ENCODE measurements around the gene DOK3.

The DOK3 gene

DNA sequence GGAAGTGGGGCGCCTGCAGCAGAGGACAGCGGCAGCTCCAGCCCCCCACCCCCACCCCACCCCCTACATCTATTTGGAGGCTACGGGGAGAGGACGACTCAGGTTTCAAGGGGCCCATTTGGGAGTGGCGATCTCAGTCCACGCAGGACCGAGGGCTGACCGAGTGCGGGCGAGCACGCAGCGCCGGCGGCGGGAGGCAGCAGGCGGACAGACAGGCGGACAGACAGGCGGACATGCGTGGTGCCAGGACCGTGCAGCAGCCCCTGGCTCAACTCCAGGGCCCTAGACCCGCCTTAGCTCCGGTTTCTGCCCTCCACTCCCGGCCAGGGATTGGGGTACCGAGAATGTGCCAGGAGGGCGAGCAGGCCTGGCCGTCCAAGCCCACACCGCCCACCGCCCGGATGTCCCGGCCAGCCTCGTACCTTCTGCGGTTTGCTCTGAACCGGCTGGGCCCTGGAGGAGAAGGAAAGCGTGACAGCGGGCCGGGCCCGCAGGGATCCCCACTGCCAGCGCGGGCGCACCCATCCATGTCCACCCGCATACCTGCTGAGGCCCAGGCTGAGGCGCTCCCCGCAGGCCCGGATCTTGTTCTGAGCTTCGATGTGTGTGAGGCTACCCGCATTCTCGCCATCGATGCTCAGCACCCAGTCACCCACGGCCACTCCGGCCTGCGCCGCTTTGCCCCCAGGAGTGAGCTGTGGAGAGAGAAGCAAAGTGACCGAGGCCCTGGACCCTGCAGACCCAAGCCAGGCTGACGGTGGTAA is 17.5 kb downstream of the DOK3 start:
- TF ChIP-seq OSR1 (CRISPR knock-in tag; IDR thresholded peaks at IDR 0.05), result no peak
- no peak for TF ChIP-seq ZNF8 (CRISPR knock-in tag; IDR thresholded peaks at IDR 0.05)
- TF ChIP-seq SNAI2 (CRISPR knock-in tag; IDR thresholded peaks at IDR 0.05), result no peak
- no peak for TF ChIP-seq ZC3H10 (CRISPR knock-in tag; IDR thresholded peaks at IDR 0.05)
- TF ChIP-seq GLIS3 (CRISPR knock-in tag; IDR thresholded peaks at IDR 0.05), result no peak
- TF ChIP-seq ZNF565 (CRISPR knock-in tag; conservative IDR thresholded peaks at IDR 0.05; ENCODE audit: low read depth), result no peak
- no peak for TF ChIP-seq ZFP3 (CRISPR knock-in tag; IDR thresholded peaks at IDR 0.05)
- TF ChIP-seq BACH2 (CRISPR knock-in tag; IDR thresholded peaks at IDR 0.05; ENCODE audit: borderline replicate concordance), result no peak
- TF ChIP-seq, protein P1, sequence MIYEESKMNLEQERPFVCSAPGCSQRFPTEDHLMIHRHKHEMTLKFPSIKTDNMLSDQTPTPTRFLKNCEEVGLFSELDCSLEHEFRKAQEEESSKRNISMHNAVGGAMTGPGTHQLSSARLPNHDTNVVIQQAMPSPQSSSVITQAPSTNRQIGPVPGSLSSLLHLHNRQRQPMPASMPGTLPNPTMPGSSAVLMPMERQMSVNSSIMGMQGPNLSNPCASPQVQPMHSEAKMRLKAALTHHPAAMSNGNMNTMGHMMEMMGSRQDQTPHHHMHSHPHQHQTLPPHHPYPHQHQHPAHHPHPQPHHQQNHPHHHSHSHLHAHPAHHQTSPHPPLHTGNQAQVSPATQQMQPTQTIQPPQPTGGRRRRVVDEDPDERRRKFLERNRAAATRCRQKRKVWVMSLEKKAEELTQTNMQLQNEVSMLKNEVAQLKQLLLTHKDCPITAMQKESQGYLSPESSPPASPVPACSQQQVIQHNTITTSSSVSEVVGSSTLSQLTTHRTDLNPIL (CRISPR knock-in tag; IDR thresholded peaks at IDR 0.05; ENCODE audit: low read depth), result no peak
- TF ChIP-seq TCF4 (CRISPR knock-in tag; IDR thresholded peaks at IDR 0.05; ENCODE audit: borderline replicate concordance), result no peak
- TF ChIP-seq, protein P2, sequence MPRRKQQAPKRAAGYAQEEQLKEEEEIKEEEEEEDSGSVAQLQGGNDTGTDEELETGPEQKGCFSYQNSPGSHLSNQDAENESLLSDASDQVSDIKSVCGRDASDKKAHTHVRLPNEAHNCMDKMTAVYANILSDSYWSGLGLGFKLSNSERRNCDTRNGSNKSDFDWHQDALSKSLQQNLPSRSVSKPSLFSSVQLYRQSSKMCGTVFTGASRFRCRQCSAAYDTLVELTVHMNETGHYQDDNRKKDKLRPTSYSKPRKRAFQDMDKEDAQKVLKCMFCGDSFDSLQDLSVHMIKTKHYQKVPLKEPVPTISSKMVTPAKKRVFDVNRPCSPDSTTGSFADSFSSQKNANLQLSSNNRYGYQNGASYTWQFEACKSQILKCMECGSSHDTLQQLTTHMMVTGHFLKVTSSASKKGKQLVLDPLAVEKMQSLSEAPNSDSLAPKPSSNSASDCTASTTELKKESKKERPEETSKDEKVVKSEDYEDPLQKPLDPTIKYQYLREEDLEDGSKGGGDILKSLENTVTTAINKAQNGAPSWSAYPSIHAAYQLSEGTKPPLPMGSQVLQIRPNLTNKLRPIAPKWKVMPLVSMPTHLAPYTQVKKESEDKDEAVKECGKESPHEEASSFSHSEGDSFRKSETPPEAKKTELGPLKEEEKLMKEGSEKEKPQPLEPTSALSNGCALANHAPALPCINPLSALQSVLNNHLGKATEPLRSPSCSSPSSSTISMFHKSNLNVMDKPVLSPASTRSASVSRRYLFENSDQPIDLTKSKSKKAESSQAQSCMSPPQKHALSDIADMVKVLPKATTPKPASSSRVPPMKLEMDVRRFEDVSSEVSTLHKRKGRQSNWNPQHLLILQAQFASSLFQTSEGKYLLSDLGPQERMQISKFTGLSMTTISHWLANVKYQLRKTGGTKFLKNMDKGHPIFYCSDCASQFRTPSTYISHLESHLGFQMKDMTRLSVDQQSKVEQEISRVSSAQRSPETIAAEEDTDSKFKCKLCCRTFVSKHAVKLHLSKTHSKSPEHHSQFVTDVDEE (CRISPR knock-in tag; IDR thresholded peaks at IDR 0.05), result no peak
- TF ChIP-seq ESRRG (CRISPR knock-in tag; IDR thresholded peaks at IDR 0.05), result no peak
- ATAC-seq, result no peak

- no peak for ATAC-seq
- TF ChIP-seq TCF4 (CRISPR knock-in tag; IDR thresholded peaks at IDR 0.05; ENCODE audit: borderline replicate concordance) (no peak), GLIS3 (CRISPR knock-in tag; IDR thresholded peaks at IDR 0.05) (no peak), ISL1 (CRISPR knock-in tag; IDR thresholded peaks at IDR 0.05) (no peak), PPARA (CRISPR knock-in tag; IDR thresholded peaks at IDR 0.05; ENCODE audit: borderline replicate concordance) (no peak), ZC3H10 (CRISPR knock-in tag; IDR thresholded peaks at IDR 0.05) (no peak), RARB (CRISPR knock-in tag; IDR thresholded peaks at IDR 0.05) (no peak), POU6F1 (CRISPR knock-in tag; IDR thresholded peaks at IDR 0.05; ENCODE audit: borderline replicate concordance, low read depth) (no peak), ZFP30 (CRISPR knock-in tag; IDR thresholded peaks at IDR 0.05) (no peak), ZNF70 (CRISPR knock-in tag; IDR thresholded peaks at IDR 0.05) (no peak), CSDC2 (CRISPR knock-in tag; IDR thresholded peaks at IDR 0.05) (no peak), ZNF565 (CRISPR knock-in tag; conservative IDR thresholded peaks at IDR 0.05; ENCODE audit: low read depth) (no peak)
- TF ChIP-seq, protein P3, sequence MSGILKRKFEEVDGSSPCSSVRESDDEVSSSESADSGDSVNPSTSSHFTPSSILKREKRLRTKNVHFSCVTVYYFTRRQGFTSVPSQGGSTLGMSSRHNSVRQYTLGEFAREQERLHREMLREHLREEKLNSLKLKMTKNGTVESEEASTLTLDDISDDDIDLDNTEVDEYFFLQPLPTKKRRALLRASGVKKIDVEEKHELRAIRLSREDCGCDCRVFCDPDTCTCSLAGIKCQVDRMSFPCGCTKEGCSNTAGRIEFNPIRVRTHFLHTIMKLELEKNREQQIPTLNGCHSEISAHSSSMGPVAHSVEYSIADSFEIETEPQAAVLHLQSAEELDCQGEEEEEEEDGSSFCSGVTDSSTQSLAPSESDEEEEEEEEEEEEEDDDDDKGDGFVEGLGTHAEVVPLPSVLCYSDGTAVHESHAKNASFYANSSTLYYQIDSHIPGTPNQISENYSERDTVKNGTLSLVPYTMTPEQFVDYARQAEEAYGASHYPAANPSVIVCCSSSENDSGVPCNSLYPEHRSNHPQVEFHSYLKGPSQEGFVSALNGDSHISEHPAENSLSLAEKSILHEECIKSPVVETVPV (CRISPR knock-in tag; IDR thresholded peaks at IDR 0.05), result no peak
Measured at GRCh38 chr5:177491429-177491945, 18.1 kb downstream of the DOK3 start.

DNA sequence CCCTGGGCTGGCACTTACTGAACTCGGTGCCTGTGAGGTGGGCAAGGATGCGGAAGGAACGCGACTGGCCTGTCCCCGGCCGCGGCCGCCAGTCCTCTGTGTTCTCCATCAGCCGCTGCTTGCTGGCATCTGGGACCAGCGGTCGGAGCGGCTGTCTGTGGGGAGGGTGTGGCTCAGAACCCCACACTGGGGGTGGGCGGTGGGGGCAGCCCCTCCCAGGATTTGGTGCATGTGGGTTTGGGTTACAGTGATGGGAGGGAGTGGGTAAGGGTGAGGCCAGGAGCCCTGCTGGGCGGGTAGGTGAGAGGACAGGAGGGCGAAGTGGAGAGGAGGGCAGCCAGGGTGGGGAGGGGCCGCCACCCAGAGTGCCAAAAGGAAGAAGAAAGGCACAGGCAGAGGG is 18.6 kb downstream of the DOK3 start:
- no peak for ATAC-seq
- no peak for TF ChIP-seq PPARA (CRISPR knock-in tag; IDR thresholded peaks at IDR 0.05; ENCODE audit: borderline replicate concordance)
- no peak for TF ChIP-seq ZNF70 (CRISPR knock-in tag; IDR thresholded peaks at IDR 0.05)
- no peak for TF ChIP-seq CSDC2 (CRISPR knock-in tag; IDR thresholded peaks at IDR 0.05)
- no peak for TF ChIP-seq BACH2 (CRISPR knock-in tag; IDR thresholded peaks at IDR 0.05; ENCODE audit: borderline replicate concordance)
- TF ChIP-seq ZC3H10 (CRISPR knock-in tag; IDR thresholded peaks at IDR 0.05), result no peak
- TF ChIP-seq RARB (CRISPR knock-in tag; IDR thresholded peaks at IDR 0.05), result no peak
- no peak for TF ChIP-seq POU6F1 (CRISPR knock-in tag; IDR thresholded peaks at IDR 0.05; ENCODE audit: borderline replicate concordance, low read depth)
- TF ChIP-seq ISL1 (CRISPR knock-in tag; IDR thresholded peaks at IDR 0.05), result no peak
- no peak for TF ChIP-seq ZFP30 (CRISPR knock-in tag; IDR thresholded peaks at IDR 0.05)
- TF ChIP-seq TOX (CRISPR knock-in tag; IDR thresholded peaks at IDR 0.05; ENCODE audit: borderline replicate concordance), result no peak
- TF ChIP-seq, protein P1 (CRISPR knock-in tag; IDR thresholded peaks at IDR 0.05; ENCODE audit: low read depth), result no peak
- TF ChIP-seq PATZ1 (CRISPR knock-in tag; IDR thresholded peaks at IDR 0.05; ENCODE audit: borderline replicate concordance), result no peak
- TF ChIP-seq ZNF565 (CRISPR knock-in tag; conservative IDR thresholded peaks at IDR 0.05; ENCODE audit: low read depth), result no peak
- TF ChIP-seq ARNTL (CRISPR knock-in tag; IDR thresholded peaks at IDR 0.05; ENCODE audit: borderline replicate concordance, low read depth), result no peak
- TF ChIP-seq SNAI2 (CRISPR knock-in tag; IDR thresholded peaks at IDR 0.05), result no peak
- no peak for TF ChIP-seq TCF4 (CRISPR knock-in tag; IDR thresholded peaks at IDR 0.05; ENCODE audit: borderline replicate concordance)
- TF ChIP-seq ESRRG (CRISPR knock-in tag; IDR thresholded peaks at IDR 0.05), result no peak

Measured in SK-N-SH treated with all-trans-retinoic acid at 6 μM for 48 hours (cell line).